Anterior cingulate cortex (tissue), 58 donors: ENCODE data around the gene APEX1.
"Not testable (repeated sequence)": the region's sequence is repeated elsewhere in the genome, so short reads cannot be mapped to it uniquely, and the experiment has no call there.

Source experiments
- DNase-seq, 58 donors: peaks; one replicate each; lab custom pipeline; 2025; lab: John Stamatoyannopoulos, UW

Gene APEX1

GRCh38 chr14:20434701-20435581, 20.1 kb upstream of the APEX1 start:
- peak in 57 of 58 donors; percentile 7 to 88 (median 64) for DNase-seq

DNA sequence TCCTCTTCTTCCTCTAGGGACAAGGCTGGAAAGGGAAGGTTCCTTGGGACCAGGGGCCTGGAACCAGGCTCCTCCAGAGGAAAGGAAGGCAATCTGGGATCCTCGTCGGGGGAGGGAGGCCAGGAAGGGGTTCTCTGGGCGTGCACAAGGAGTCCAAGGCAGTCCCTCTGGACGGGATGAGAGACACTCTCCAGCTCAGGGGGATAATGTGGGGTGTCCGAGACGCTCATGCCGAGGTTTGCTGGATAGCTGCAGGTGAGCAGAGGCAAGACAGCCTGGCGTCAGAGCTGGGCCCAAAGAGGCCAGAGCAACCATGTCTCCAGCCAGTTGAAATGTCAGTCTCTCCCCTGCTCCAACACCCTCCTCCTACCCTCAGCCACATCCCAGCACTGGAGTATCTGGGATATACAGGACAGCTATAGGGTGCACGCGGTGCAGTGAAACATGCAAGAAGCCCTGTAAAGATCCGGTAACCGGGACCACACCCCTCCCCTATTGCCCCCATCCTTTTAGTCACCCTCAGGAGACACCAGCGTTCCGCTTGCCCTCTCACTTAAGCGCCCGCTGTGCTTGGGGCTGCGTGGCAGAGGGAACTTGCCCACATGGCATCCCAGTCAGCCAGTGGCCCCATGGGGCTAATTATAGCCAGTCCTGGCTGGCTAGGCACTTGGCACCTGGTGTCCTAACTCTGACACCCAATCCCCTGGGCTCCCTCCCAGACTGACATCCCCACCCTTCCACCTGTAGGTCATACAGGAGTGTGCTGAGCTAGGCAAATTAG, 19.3 kb upstream of the APEX1 start, which contains the start of gene KLHL33:
KLHL33 (minus strand) TSS at position 585 of the 781 bp plus-strand sequence; CDS start at position 230, 355 bp downstream.
- no peak for DNase-seq

DNA sequence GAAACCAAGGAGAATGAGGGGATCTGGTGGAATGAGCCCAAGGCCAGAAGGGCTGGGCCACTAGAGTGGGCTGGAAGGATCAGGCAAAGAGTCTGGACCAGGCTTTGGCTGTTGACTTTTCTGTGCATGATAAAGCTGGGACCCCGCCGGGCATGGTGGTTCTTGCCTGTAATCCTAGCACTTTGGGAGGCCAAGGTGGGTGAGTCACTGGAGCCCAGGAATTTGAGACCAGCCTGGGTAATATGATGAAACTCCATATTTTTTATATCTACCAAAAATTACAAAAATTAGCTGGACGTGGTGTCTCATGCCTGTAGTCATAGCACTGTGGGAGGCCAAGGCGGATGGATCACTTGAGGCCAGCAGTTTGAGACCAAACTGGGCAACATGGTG, 18.7 kb upstream of the APEX1 start:
- DNase-seq: no peak

DNA sequence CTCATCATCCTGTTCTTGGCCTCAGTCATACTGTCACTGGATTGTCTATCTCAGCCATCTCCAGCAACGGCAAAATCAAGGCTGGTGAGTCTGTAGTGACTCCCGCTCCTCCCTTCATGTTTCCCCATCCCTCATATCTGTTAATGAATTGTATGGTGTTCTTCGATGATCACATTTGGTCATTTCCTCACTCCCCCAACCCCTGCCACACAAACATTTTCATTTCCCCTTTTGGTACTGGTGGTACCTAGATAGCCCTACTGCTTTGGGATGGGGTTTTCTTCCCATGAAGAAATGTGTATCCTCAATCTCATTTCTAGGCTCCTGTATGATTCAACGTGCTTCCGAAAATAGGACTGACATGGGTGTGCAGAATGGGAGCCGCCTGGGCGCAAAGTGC, 16.4 kb upstream of the APEX1 start:
- no peak for DNase-seq

- DNase-seq: no peak
Measured at GRCh38 chr14:20440465-20440864, 14.6 kb upstream of the APEX1 start.

DNA sequence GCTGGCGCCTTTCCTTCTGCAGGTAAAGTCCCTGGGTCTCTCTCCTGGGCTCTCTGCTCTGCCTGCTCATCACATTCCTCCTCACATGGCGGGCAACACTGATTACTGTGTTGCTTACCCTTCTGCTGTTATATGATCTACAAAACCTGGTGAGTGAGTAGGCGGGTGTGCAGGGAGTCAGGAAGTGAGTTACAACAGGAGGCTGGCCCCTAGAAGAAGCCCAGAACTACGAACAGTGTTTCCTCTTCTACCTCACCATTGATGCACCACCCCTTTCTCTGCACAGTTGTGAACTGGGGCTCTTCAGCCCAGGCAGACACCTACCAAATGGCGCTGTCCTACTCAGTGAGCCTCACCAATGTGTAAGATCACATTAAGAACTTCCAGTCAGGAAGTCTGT, 14.1 kb upstream of the APEX1 start:
- no peak for DNase-seq

DNA sequence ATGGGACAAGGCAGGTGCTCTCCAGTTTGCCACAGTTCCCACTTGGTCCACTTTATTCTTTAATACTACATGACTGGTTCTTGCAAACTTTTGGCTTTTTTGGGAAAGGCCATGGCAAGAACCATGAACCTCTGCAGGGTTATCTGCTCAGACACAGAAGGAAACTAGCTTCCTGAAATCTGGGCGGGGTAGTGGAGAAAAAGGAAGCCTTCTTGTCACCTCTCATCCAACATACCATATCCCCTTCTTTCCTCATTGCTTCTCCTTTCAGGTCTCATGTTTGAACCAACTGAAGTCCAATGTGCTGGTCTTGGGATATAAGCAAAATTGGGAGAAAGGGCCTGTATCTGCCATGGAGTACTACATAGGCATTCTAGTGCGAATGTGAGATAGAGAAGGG, 13.6 kb upstream of the APEX1 start:
- no peak for DNase-seq

DNA sequence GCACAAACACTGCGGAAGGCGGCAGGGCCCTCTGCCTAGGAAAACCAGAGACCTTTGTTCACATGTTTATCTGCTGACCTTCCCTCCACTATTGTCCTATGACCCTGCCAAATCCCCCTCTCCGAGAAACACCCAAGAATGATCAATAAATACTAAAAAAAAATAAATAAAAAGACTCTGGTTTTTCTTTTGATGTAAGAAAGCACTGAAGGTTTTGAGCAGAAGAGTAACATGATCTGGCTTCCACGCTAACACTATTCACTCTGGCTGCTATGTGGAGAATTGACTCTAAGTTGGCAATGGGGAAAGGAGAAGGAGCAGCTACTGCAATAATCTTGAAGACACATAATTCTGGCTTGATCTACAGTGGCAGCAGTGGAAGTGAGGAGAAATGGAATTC, 11.4 kb upstream of the APEX1 start:
- DNase-seq: not testable (repeated sequence)

GRCh38 chr14:20446889-20447288, 8.1 kb upstream of the APEX1 start:
- DNase-seq: no peak

- DNase-seq: not testable (repeated sequence)
Measured at GRCh38 chr14:20452831-20453230, 2.2 kb upstream of the APEX1 start.

- peak in 17 of 58 donors; percentile 23 to 87 (median 72) for DNase-seq
Measured at GRCh38 chr14:20455355-20456300, 602 bp downstream of the APEX1 start.

- DNase-seq: peak in 2 of 58 donors; percentile 2 to 9
Measured at GRCh38 chr14:20456971-20457370, 1.9 kb downstream of the APEX1 start.

DNA sequence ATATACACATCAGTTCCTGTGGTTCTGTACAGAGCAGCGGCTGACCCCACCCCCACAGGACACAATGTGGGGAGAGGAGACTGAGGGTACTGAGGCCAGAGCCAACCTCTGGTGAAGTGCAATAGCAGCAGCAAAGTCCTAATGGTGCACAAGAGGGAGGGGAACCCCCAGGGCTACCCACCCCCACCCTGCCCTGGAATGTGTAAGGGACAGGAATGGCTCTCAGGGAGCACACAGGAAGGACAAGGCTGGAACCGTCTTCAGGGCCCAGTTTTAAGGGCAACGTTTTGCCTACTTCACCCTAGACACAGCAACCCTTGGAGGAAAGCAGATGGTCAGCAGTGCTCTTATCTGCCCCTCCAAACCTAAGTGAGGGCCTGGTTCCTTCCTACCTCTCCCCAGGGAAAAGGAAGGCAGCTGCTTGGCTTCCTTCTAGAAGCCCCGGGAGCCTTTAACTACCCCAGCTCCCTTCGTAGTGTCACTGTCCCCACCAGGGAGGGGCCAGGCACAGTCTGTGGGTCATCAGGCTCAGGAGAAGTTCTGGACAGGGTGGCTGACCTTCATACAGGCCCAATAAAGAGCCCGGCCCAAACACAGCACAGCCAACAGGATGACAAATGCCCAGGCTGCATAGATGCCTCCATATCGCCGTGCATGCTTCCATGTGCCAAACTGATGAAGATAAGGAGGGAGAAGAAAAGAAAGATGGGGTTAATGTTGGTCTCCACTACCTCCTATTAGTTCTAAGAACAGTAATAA, 3.2 kb downstream of the APEX1 start:
- no peak for DNase-seq

- peak in 2 of 58 donors; percentile 48 to 54 for DNase-seq
Measured at GRCh38 chr14:20460458-20461224, 5.6 kb downstream of the APEX1 start.

GRCh38 chr14:20461225-20462141, 6.5 kb downstream of the APEX1 start, which contains the start of gene PIP4P1:
PIP4P1 (minus strand) TSS chr14:20461434; CDS start chr14:20461325, 109 bp downstream.
- peak; percentile 93 to 100 (median 99) for DNase-seq

- DNase-seq: peak in 5 of 58 donors; percentile 17 to 50 (median 36)
Measured at GRCh38 chr14:20468764-20469241, 13.8 kb downstream of the APEX1 start.

DNA sequence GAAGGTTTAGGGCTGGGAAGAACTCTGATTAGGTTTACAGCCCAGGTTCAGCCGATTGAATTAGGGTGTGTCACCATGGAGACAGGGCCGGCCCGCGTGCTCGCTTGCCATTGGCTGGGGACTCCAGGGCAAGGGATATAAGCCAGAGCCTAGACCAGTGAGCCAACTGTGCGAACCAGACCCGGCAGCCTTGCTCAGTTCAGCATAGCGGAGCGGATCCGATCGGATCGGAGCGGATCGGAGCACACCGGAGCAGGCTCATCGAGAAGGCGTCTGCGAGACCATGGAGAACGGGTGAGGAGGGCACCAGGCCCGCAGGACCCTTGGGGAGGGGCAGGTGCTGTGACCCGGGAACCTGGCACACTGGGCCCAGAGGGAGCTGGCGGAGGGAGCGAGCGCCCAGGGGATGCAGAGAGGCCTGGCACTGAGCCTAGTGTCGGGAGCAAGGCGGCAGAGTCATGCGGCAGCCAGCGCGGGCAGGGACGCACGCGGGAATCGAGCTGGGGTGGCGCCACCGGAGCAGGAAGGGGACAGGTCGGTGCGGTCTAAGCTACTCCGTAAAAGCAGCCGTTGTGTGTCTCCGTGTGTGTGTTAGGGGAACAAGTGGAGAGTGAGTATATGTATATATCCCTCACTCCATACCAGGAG, 14.3 kb downstream of the APEX1 start, which contains the start of gene PNP:
PNP (plus strand) TSS at position 165 of the 648 bp plus-strand sequence; CDS start at position 284, 119 bp downstream.
- DNase-seq: peak; percentile 31 to 92 (median 79)
